OCI-LY3 (cell line): ENCODE measurements around the gene TTC4.

Experiments
- CTCF ChIP-seq: fragments of 200-600, 300-600 bp; sonication (generic); IDR thresholded peaks from 2 replicates; pipeline ENCODE4 v1.5.1; 2014; ENCODE audit warnings: antibody characterized with exemption, low read length, low read depth
- EZH2phosphoT487 ChIP-seq: fragments of 200-600 bp; shearing (Covaris generic); IDR thresholded peaks from 2 replicates; pipeline ENCODE4 v1.6.1; 2018; ENCODE audit warnings: antibody characterized with exemption, mixed run types, low read depth

- TF ChIP-seq CTCF (no peak), EZH2phosphoT487 (no peak)
Measured at GRCh38 chr1:54766726-54767125, 51.1 kb downstream of the TTC4 start.
